H9 (cell line): Measurements from ENCODE around the gene GCGR. TPM values are rescaled to one million over a fixed set of nuclear protein-coding genes. Genes with fewer than 3 reads are reported as not detected.

Source experiments
- DNase-seq: peaks from one replicate; pipeline ENCODE4 v3.0.0-alpha.2; 2017
- H2AFZ ChIP-seq: one replicate; pipeline ENCODE4 v1.6.1; 2013; ENCODE audit warnings: mild to moderate bottlenecking, low read length, control low read depth, moderate library complexity
- H2AK5ac ChIP-seq: 2 replicates; pipeline ENCODE4 v1.6.1; 2013; ENCODE audit warnings: low read length, control low read depth, mixed read lengths; ENCODE audit not compliant: insufficient read length
- H2BK120ac ChIP-seq: one replicate; pipeline ENCODE4 v1.6.1; 2013; ENCODE audit warnings: low read depth, mild to moderate bottlenecking, low read length, control low read depth, inconsistent platforms; ENCODE audit not compliant: poor library complexity, severe bottlenecking
- H2BK12ac ChIP-seq: 2 replicates; pipeline ENCODE4 v1.6.1; 2013; ENCODE audit warnings: low read length, control low read depth, mixed read lengths, low read depth; ENCODE audit not compliant: insufficient read length
- H2BK15ac ChIP-seq: 2 replicates; pipeline ENCODE4 v1.6.1; 2013; ENCODE audit warnings: low read depth, low read length, control low read depth
- H2BK20ac ChIP-seq: one replicate; pipeline ENCODE4 v1.6.1; 2013; ENCODE audit warnings: low read depth, mild to moderate bottlenecking, low read length, control low read depth, inconsistent platforms; ENCODE audit not compliant: poor library complexity, severe bottlenecking
- H2BK5ac ChIP-seq: 2 replicates; pipeline ENCODE4 v1.6.1; 2013; ENCODE audit warnings: low read length, control low read depth, mixed read lengths; ENCODE audit not compliant: insufficient read length
- H3K14ac ChIP-seq: 2 replicates; pipeline ENCODE4 v1.6.1; 2013; ENCODE audit warnings: low read length, control low read depth; ENCODE audit not compliant: insufficient read depth
- H3K18ac ChIP-seq: 2 replicates; pipeline ENCODE4 v1.6.1; 2013; ENCODE audit warnings: low read depth, mild to moderate bottlenecking, mixed read lengths, low read length, control low read depth; ENCODE audit not compliant: insufficient read length
- H3K23ac ChIP-seq: 2 replicates; pipeline ENCODE4 v1.6.1; 2013; ENCODE audit warnings: low read length, control low read depth, mixed read lengths, low read depth; ENCODE audit not compliant: insufficient read length
- H3K23me2 ChIP-seq: 2 replicates; pipeline ENCODE4 v1.6.1; 2013; ENCODE audit warnings: low read depth, mild to moderate bottlenecking, mixed read lengths, low read length, control low read depth; ENCODE audit not compliant: insufficient read length, poor library complexity, severe bottlenecking
- H3K27ac ChIP-seq: 2 replicates; pipeline ENCODE4 v1.5.1; 2013; ENCODE audit warnings: low read length, control low read depth, mixed read lengths, low read depth; ENCODE audit not compliant: insufficient read length
- H3K27me3 ChIP-seq: 2 replicates; pipeline ENCODE4 v1.6.1; 2013; ENCODE audit warnings: low read length, control low read depth, inconsistent platforms; ENCODE audit not compliant: insufficient read depth
- H3K4ac ChIP-seq: 2 replicates; pipeline ENCODE4 v1.6.1; 2013; ENCODE audit warnings: low read depth, mild to moderate bottlenecking, control low read depth, inconsistent platforms, low read length, moderate library complexity
- H3K4me1 ChIP-seq: 2 replicates; pipeline ENCODE4 v1.6.1; 2013; ENCODE audit warnings: low read length, control low read depth, inconsistent platforms; ENCODE audit not compliant: insufficient read depth
- H3K4me2 ChIP-seq: 2 replicates; pipeline ENCODE4 v1.6.1; 2013; ENCODE audit warnings: low read length, control low read depth, mixed read lengths; ENCODE audit not compliant: insufficient read length, insufficient read depth
- H3K56ac ChIP-seq: 2 replicates; pipeline ENCODE4 v1.6.1; 2013; ENCODE audit warnings: low read depth, mild to moderate bottlenecking, mixed read lengths, low read length, control low read depth; ENCODE audit not compliant: insufficient read length
- H3K79me1 ChIP-seq: 2 replicates; pipeline ENCODE4 v1.6.1; 2013; ENCODE audit warnings: low read depth, mild to moderate bottlenecking, moderate library complexity, low read length, control low read depth, inconsistent platforms; ENCODE audit not compliant: insufficient read depth, poor library complexity, severe bottlenecking
- H3K79me2 ChIP-seq: 2 replicates; pipeline ENCODE4 v1.6.1; 2013; ENCODE audit warnings: low read length, control low read depth, inconsistent platforms; ENCODE audit not compliant: insufficient read depth
- H3K9ac ChIP-seq: 2 replicates; pipeline ENCODE4 v1.6.1; 2013; ENCODE audit warnings: low read length, control low read depth, mixed read lengths; ENCODE audit not compliant: insufficient read length; ENCODE audit errors: extremely low read depth
- H3K9me3 ChIP-seq: one replicate; pipeline ENCODE4 v1.6.1; 2013; ENCODE audit warnings: low read depth, low read length, inconsistent platforms; ENCODE audit not compliant: control insufficient read depth
- H3T11ph ChIP-seq: one replicate; pipeline ENCODE4 v1.6.1; 2013; ENCODE audit warnings: mild to moderate bottlenecking, low read length, control low read depth, inconsistent platforms
- H4K20me1 ChIP-seq: one replicate; pipeline ENCODE4 v1.6.1; 2013; ENCODE audit not compliant: control insufficient read depth, insufficient read length, insufficient read depth
- H4K5ac ChIP-seq: 2 replicates; pipeline ENCODE4 v1.6.1; 2013; ENCODE audit warnings: low read depth, mild to moderate bottlenecking, mixed read lengths, low read length, control low read depth; ENCODE audit not compliant: insufficient read length
- H4K8ac ChIP-seq: replicated peaks from 2 replicates; pipeline ENCODE4 v1.6.1; 2013; ENCODE audit warnings: low read length, control low read depth, mixed read lengths, low read depth; ENCODE audit not compliant: insufficient read length
- H4K91ac ChIP-seq: 2 replicates; pipeline ENCODE4 v1.6.1; 2013; ENCODE audit warnings: low read depth, mild to moderate bottlenecking, moderate library complexity, mixed read lengths, low read length, control low read depth; ENCODE audit not compliant: insufficient read length
- H3K27ac Mint-ChIP-seq, 3 experiments: 2 replicates in 2 of 3; 3 replicates in 1 of 3; pipeline ENCODE4 v1.8.0; 2020 to 2021; ENCODE audit warnings: mixed read lengths in 3 of 3, mild to moderate bottlenecking in 1 of 3, moderate library complexity in 1 of 3
- H3K27me3 Mint-ChIP-seq: 2 replicates; pipeline ENCODE4 v1.8.0; 2021; ENCODE audit warnings: low read depth, mild to moderate bottlenecking, moderate library complexity, mixed read lengths
- H3K36me3 Mint-ChIP-seq, 3 experiments: 2 replicates in 2 of 3; 3 replicates in 1 of 3; pipeline ENCODE4 v1.8.0; 2020 to 2021; ENCODE audit warnings: low read depth in 3 of 3, mixed read lengths in 3 of 3; ENCODE audit not compliant: insufficient read depth in 1 of 3
- H3K4me1 Mint-ChIP-seq, 2 experiments: 2 replicates each; pipeline ENCODE4 v1.8.0; 2020; ENCODE audit warnings: mixed read lengths in 2 of 2
- H3K4me3 Mint-ChIP-seq, 2 experiments: 2 replicates in 1 of 2; 3 replicates in 1 of 2; pipeline ENCODE4 v1.8.0; 2020 to 2021; ENCODE audit warnings: mild to moderate bottlenecking in 2 of 2, mixed read lengths in 2 of 2, moderate library complexity in 1 of 2
- H3K9me3 Mint-ChIP-seq, 2 experiments: 2 replicates in 1 of 2; 3 replicates in 1 of 2; pipeline ENCODE4 v1.8.0; 2020; ENCODE audit warnings: mild to moderate bottlenecking in 2 of 2, mixed read lengths in 2 of 2, moderate library complexity in 1 of 2
- CTCF ChIP-seq: fragments of 200-600 bp; sonication (generic); conservative IDR thresholded peaks from 3 replicates; pipeline ENCODE4 v1.8.0; 2021; ENCODE audit warnings: antibody characterized with exemption, mild to moderate bottlenecking
- WGBS: extraction: QIAGEN DNeasy Blood & Tissue Kit; methylation state at CpG from one replicate; pipeline ENCODE4 v1.1.7; 2013; ENCODE audit warnings: missing lambda C conversion rate, low lambda C conversion rate, mixed read lengths; ENCODE audit not compliant: insufficient read length; ENCODE audit errors: extremely low coverage; 5-methylcytosine and 5-hydroxymethylcytosine counted together
- total RNA-seq: library from RNA; stranded (reverse); gene quantifications from 2 replicates; pipeline ENCODE4 v1.2.1, GENCODE V29; 2021

The GCGR gene
- total RNA-seq, 1 experiment from 2014 or later: 0.24 TPM

- Histone ChIP-seq H3K23me2 (no peaks in the 10 kb centered on the region), H4K91ac (no peak overlapping the region), H4K5ac (no peak overlapping the region), H2BK20ac (no peak overlapping the region), H3K79me2 (no peaks in the 10 kb centered on the region), H2AK5ac (no peak overlapping the region), H3K9me3 (no peaks in the 10 kb centered on the region), H3K4me1 (no peaks in the 10 kb centered on the region), H3K4me2 (no peak overlapping the region), H3K79me1 (no peaks in the 10 kb centered on the region), H3K4ac (no peak overlapping the region), H3K18ac (no peak overlapping the region), H2AFZ (no peak overlapping the region), H3K14ac (no peak overlapping the region), H2BK5ac (no peak overlapping the region), H2BK15ac (no peak overlapping the region), H3K56ac (no peak overlapping the region), H3K27ac (no peak overlapping the region), H2BK120ac (no peak overlapping the region), H3T11ph (no peak overlapping the region), H4K20me1 (no peaks in the 10 kb centered on the region), H3K9ac (no peak overlapping the region), H3K27me3 (no peaks in the 10 kb centered on the region), H2BK12ac (no peak overlapping the region), H3K23ac (no peak overlapping the region), H4K8ac (no peak overlapping the region)
- Mint-ChIP-seq H3K4me1 (no peaks in the 10 kb centered on the region), H3K36me3 (no peaks in the 10 kb centered on the region), H3K9me3 (no peaks in the 10 kb centered on the region), H3K27ac (no peak overlapping the region), H3K4me3 (no peak overlapping the region), H3K27me3 (peaks cover 3% of the 10 kb centered on the region)
- no peak for DNase-seq
- WGBS: 100% methylated on average over 3 of the region's 8 CpGs
- TF ChIP-seq CTCF: no peak
Observed at GRCh38 chr17:81792675-81793615, 11.0 kb upstream of the GCGR start.
